K562 (cell line): Measurements from ENCODE around the gene NEB. TPM values are rescaled to one million over a fixed set of nuclear protein-coding genes. Genes with fewer than 3 reads are reported as not detected.

ENCODE experiments used
- CREB1 ChIP-seq, 2 experiments: sonication (generic) in 1 of 2; formaldehyde crosslinking in 1 of 2; IDR thresholded peaks; 2 replicates each; pipeline versions ENCODE4 v1.6.1 to v1.8.0; 2012 to 2022; ENCODE audit warnings: inconsistent platforms in 1 of 2, mild to moderate bottlenecking in 1 of 2, missing genetic modification reagents in 1 of 2, moderate library complexity in 1 of 2
- FOXK2 ChIP-seq, 2 experiments: fragments of 450-650 bp; IDR thresholded peaks in 1 of 2; conservative IDR thresholded peaks in 1 of 2; 2 replicates each; pipeline ENCODE4 v1.6.1; 2016; ENCODE audit warnings: low read depth in 2 of 2, mild to moderate bottlenecking in 1 of 2
- HCFC1 ChIP-seq: IDR thresholded peaks from 2 replicates; pipeline ENCODE4 v1.6.1; 2012; ENCODE audit warnings: low read depth, low read length, improper control_type of control experiment
- HOXB6 ChIP-seq: fragments of 250-450 bp; sonication (Bioruptor Pico); IDR thresholded peaks from 2 replicates; pipeline ENCODE4 v1.5.1; 2022; ENCODE audit warnings: mild to moderate bottlenecking, borderline replicate concordance
- LCOR ChIP-seq: sonication (generic); formaldehyde crosslinking; IDR thresholded peaks from 2 replicates; pipeline ENCODE4 v1.8.0; 2022; ENCODE audit warnings: mild to moderate bottlenecking, missing genetic modification reagents
- MXI1 ChIP-seq: IDR thresholded peaks from 2 replicates; pipeline ENCODE4 v1.6.1; 2011; ENCODE audit warnings: low read depth, mild to moderate bottlenecking, improper control_type of control experiment, low read length
- NCOA6 ChIP-seq: fragments of 450-650 bp; IDR thresholded peaks from 2 replicates; pipeline ENCODE4 v1.6.1; 2017; ENCODE audit warnings: mild to moderate bottlenecking
- NFIX ChIP-seq: fragments of 250-450 bp; sonication (Bioruptor Pico); IDR thresholded peaks from 2 replicates; pipeline ENCODE4 v1.4.0; 2020; ENCODE audit warnings: low read depth, mild to moderate bottlenecking, moderate library complexity
- NR2C1 ChIP-seq, 2 experiments: fragments of 450-650 bp; IDR thresholded peaks; 2 replicates each; pipeline ENCODE4 v1.6.1; 2017; ENCODE audit warnings: mild to moderate bottlenecking in 2 of 2, antibody characterized with exemption in 1 of 2, inconsistent platforms in 1 of 2, missing compliant biosample characterization in 1 of 2, missing genetic modification characterization in 1 of 2
- SIRT6 ChIP-seq: IDR thresholded peaks from one replicate; pipeline ENCODE4 v1.6.1; 2012; ENCODE audit warnings: low read depth, mild to moderate bottlenecking, control low read depth, inconsistent platforms, low read length, moderate library complexity
- ZNF143 ChIP-seq: sonication (generic); formaldehyde crosslinking; IDR thresholded peaks from 2 replicates; pipeline ENCODE4 v1.9.0; 2022; ENCODE audit warnings: mild to moderate bottlenecking, missing genetic modification reagents
- ZNF174 ChIP-seq: fragments of 250-450 bp; sonication (Bioruptor Pico); IDR thresholded peaks from 2 replicates; pipeline ENCODE4 v1.4.0; 2020; ENCODE audit warnings: mild to moderate bottlenecking
- ZNF24 ChIP-seq: fragments of 450-650 bp; IDR thresholded peaks from 2 replicates; pipeline ENCODE4 v1.6.1; 2016
- ZNF589 ChIP-seq: fragments of 200-800 bp; sonication (Bioruptor generic); IDR thresholded peaks from 2 replicates; pipeline ENCODE4 v1.6.1; 2016; ENCODE audit warnings: low read depth, missing genetic modification characterization, missing compliant biosample characterization
- polyA plus RNA-seq, 8 experiments: library from polyadenylated mRNA; depleted of rRNA in 4 of 8; stranded (reverse) in 5 of 8; unstranded in 3 of 8; fragments of >200 nt; fragmentation: Nextera tagmentation in 2 of 8; fragmentation: Illumina TruSeq in 1 of 8; extraction: Ambion mirVana in 2 of 8; extraction: Trizol in 1 of 8; gene quantifications; 2 replicates each; pipeline versions ENCODE4 v1.2.1 to v1.2.3, GENCODE V29; 2011 to 2014; ENCODE audit warnings: inconsistent platforms in 1 of 8, missing spikeins in 1 of 8
- total RNA-seq, 7 experiments: library from RNA; depleted of rRNA in 6 of 7; stranded (reverse); fragments of >200 nt in 6 of 7; fragmentation: Illumina TruSeq in 2 of 7; extraction: Trizol in 2 of 7; gene quantifications; 2 replicates each; pipeline versions ENCODE4 v1.2.1 to v1.2.3, GENCODE V29; 2011 to 2021; ENCODE audit warnings: low replicate concordance in 1 of 7
- TF ChIP-seq, protein P1 (sequence below): fragments of 450-650 bp; IDR thresholded peaks from 2 replicates; pipeline ENCODE4 v1.6.1; 2016; ENCODE audit warnings: mild to moderate bottlenecking
- TF ChIP-seq, protein P2 (sequence below): sonication (generic); formaldehyde crosslinking; IDR thresholded peaks from 2 replicates; pipeline ENCODE4 v1.9.0; 2022; ENCODE audit warnings: mild to moderate bottlenecking, missing genetic modification reagents
- TF ChIP-seq, protein P3 (sequence below), 2 experiments: fragments of 450-650 bp; formaldehyde crosslinking in 1 of 2; IDR thresholded peaks; 2 replicates each; pipeline versions ENCODE4 v1.4.0 to v1.6.1; 2014 to 2020; ENCODE audit warnings: mild to moderate bottlenecking in 2 of 2, borderline replicate concordance in 1 of 2, low read depth in 1 of 2

The NEB gene
- total and polyA plus RNA-seq, 9 of the 15 experiments (the other 6 are each of a cell fraction or from before 2014, with no cell fraction given), result 1.7 to 3.8 (median 2.9) TPM

DNA sequence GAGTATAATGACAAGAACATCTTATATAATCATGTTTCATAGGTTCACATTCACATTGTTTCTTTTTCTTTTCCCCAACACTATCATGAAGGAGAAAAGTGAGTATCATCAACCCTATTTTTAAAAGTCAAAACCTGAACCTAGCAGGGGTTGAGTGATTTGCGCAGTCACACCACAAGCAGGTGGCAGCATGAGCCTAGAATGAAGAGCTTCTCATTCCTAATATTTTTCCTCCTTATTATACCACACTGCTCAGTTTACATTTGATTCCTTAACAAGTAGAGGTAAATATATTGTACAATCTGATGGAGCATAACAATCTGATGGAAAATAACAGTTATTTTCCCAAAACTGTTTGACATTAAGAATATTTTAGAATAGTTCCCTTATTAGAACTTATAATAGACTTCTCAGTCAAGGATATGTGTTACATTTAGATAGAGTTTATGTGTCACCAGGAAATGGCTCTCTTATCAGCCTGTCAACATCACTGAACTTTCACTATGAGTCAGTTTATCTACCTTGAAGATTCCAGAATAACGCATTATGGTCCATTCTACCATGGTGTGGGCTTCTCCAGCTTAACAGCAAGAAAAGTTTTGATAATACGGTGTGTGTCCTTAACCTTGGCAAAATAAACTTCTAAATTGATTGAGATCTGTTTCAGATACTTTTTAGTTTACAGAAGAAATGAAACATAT lies 119.5 kb downstream of the NEB start (continued):
- no peak for TF ChIP-seq CREB1 (IDR thresholded peaks at IDR 0.05)
- TF ChIP-seq CREB1 (CRISPR knock-in tag; IDR thresholded peaks at IDR 0.05), result no peak
- TF ChIP-seq ZNF143 (CRISPR knock-in tag), result no peak
- TF ChIP-seq FOXK2 (conservative IDR thresholded peaks at IDR 0.05 in 1 of 2, IDR thresholded peaks at IDR 0.05 in 1 of 2; ENCODE audit: low read depth in 2 of 2), result no peak
- TF ChIP-seq NFIX (CRISPR knock-in tag), result no peak
- TF ChIP-seq, protein P1, sequence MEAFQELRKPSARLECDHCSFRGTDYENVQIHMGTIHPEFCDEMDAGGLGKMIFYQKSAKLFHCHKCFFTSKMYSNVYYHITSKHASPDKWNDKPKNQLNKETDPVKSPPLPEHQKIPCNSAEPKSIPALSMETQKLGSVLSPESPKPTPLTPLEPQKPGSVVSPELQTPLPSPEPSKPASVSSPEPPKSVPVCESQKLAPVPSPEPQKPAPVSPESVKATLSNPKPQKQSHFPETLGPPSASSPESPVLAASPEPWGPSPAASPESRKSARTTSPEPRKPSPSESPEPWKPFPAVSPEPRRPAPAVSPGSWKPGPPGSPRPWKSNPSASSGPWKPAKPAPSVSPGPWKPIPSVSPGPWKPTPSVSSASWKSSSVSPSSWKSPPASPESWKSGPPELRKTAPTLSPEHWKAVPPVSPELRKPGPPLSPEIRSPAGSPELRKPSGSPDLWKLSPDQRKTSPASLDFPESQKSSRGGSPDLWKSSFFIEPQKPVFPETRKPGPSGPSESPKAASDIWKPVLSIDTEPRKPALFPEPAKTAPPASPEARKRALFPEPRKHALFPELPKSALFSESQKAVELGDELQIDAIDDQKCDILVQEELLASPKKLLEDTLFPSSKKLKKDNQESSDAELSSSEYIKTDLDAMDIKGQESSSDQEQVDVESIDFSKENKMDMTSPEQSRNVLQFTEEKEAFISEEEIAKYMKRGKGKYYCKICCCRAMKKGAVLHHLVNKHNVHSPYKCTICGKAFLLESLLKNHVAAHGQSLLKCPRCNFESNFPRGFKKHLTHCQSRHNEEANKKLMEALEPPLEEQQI, result no peak
- TF ChIP-seq ZNF24, result no peak
- TF ChIP-seq ZNF589, result peak; percentile 51; the same call in 1 of the 2 replicates
- TF ChIP-seq LCOR, result no peak
- TF ChIP-seq MXI1, result no peak
- TF ChIP-seq HCFC1, result no peak
- TF ChIP-seq HOXB6 (CRISPR knock-in tag), result no peak
- TF ChIP-seq NR2C1 (IDR thresholded peaks at IDR 0.05), result no peak
- 0 out of 2 replicates have a peak, but pooled peaks have one; percentile 20 for TF ChIP-seq NR2C1 (tag; IDR thresholded peaks at IDR 0.05)
- no peak for TF ChIP-seq NCOA6
- TF ChIP-seq SIRT6, result no peak
- no peak for TF ChIP-seq ZNF174 (CRISPR knock-in tag)
- TF ChIP-seq, protein P2, sequence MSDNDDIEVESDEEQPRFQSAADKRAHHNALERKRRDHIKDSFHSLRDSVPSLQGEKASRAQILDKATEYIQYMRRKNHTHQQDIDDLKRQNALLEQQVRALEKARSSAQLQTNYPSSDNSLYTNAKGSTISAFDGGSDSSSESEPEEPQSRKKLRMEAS, result no peak
- TF ChIP-seq, protein P3, sequence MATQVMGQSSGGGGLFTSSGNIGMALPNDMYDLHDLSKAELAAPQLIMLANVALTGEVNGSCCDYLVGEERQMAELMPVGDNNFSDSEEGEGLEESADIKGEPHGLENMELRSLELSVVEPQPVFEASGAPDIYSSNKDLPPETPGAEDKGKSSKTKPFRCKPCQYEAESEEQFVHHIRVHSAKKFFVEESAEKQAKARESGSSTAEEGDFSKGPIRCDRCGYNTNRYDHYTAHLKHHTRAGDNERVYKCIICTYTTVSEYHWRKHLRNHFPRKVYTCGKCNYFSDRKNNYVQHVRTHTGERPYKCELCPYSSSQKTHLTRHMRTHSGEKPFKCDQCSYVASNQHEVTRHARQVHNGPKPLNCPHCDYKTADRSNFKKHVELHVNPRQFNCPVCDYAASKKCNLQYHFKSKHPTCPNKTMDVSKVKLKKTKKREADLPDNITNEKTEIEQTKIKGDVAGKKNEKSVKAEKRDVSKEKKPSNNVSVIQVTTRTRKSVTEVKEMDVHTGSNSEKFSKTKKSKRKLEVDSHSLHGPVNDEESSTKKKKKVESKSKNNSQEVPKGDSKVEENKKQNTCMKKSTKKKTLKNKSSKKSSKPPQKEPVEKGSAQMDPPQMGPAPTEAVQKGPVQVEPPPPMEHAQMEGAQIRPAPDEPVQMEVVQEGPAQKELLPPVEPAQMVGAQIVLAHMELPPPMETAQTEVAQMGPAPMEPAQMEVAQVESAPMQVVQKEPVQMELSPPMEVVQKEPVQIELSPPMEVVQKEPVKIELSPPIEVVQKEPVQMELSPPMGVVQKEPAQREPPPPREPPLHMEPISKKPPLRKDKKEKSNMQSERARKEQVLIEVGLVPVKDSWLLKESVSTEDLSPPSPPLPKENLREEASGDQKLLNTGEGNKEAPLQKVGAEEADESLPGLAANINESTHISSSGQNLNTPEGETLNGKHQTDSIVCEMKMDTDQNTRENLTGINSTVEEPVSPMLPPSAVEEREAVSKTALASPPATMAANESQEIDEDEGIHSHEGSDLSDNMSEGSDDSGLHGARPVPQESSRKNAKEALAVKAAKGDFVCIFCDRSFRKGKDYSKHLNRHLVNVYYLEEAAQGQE (IDR thresholded peaks at IDR 0.05; ENCODE audit: borderline replicate concordance), result peak; percentile 77
- TF ChIP-seq, protein P3 (CRISPR knock-in tag; IDR thresholded peaks at IDR 0.05; ENCODE audit: low read depth), result no peak
